Breast epithelium (tissue), 4 donors: Measurements from ENCODE around the gene TTC39A. TPM values are rescaled to one million over a fixed set of nuclear protein-coding genes. Genes with fewer than 3 reads are reported as not detected.
A peak's percentile ranks its signal among the peaks of the same experiment; 100 is the strongest.

ENCODE experiments used
- DNase-seq, 2 donors: peaks; one replicate each; pipeline ENCODE4 v3.0.0-alpha.2; 2019; ENCODE audit warnings: low spot score in 2 of 2
- H3K27ac ChIP-seq, 2 donors: fragments of 200-600 bp; sonication (generic) in 1 of 2; one replicate each; pipeline ENCODE4 v1.5.1; 2016 to 2019; ENCODE audit warnings: mild to moderate bottlenecking in 1 of 2
- H3K27me3 ChIP-seq, 2 donors: fragments of 200-600 bp; sonication (generic) in 1 of 2; one replicate each; pipeline versions ENCODE4 v1.5.1 to v1.6.0; 2017 to 2019; ENCODE audit warnings: control low read depth in 1 of 2, mild to moderate bottlenecking in 1 of 2
- H3K36me3 ChIP-seq: fragments of 200-600 bp; one replicate; pipeline ENCODE4 v1.5.1; 2019
- H3K4me1 ChIP-seq, 2 donors: fragments of 200-600 bp; sonication (generic); one replicate each; pipeline ENCODE4 v1.5.1; 2016 to 2019; ENCODE audit warnings: control low read depth in 1 of 2
- H3K4me3 ChIP-seq, 3 donors: fragments of 200-600 bp; sonication (generic); 1 replicate in 2 of 3; 2 replicates in 1 of 3; pipeline ENCODE4 v1.5.1; 2016 to 2019; ENCODE audit warnings: mild to moderate bottlenecking in 3 of 3, moderate library complexity in 2 of 3
- H3K9me3 ChIP-seq, 2 donors: fragments of 200-600 bp; sonication (generic) in 1 of 2; one replicate each; pipeline ENCODE4 v1.5.1; 2016 to 2019; ENCODE audit warnings: control low read depth in 1 of 2
- POLR2A ChIP-seq: fragments of 450-650 bp; IDR thresholded peaks from one replicate; pipeline ENCODE4 v1.6.1; 2016; ENCODE audit warnings: antibody characterized with exemption, mild to moderate bottlenecking, moderate library complexity
- POLR2AphosphoS5 ChIP-seq, 3 donors: sonication (generic); formaldehyde crosslinking; IDR thresholded peaks; one replicate each; pipeline ENCODE4 v1.6.1; 2017; ENCODE audit warnings: antibody characterized with exemption in 3 of 3
- intact Hi-C: fragments of 100-400 bp; cut with DNase I; formaldehyde crosslinking; loops from one replicate; pipeline ENCODE4 v1.15.1; 2023; ENCODE audit warnings: low total_unique reads
- total RNA-seq, 3 donors: library from RNA; depleted of rRNA; stranded (reverse); fragments of >200 nt; gene quantifications; one replicate each; pipeline ENCODE4 v1.1.0, GENCODE V29; 2016
- TF ChIP-seq, protein P1 (sequence below), 3 donors: fragments of 450-650 bp; IDR thresholded peaks; one replicate each; pipeline ENCODE4 v1.5.1; 2016 to 2017; ENCODE audit warnings: antibody characterized with exemption in 3 of 3, mild to moderate bottlenecking in 3 of 3, moderate library complexity in 3 of 3

TTC39A gene
- total RNA-seq, 3 donors from 2014 or later, result 0.96 to 111 (median 72.1) TPM

DNA sequence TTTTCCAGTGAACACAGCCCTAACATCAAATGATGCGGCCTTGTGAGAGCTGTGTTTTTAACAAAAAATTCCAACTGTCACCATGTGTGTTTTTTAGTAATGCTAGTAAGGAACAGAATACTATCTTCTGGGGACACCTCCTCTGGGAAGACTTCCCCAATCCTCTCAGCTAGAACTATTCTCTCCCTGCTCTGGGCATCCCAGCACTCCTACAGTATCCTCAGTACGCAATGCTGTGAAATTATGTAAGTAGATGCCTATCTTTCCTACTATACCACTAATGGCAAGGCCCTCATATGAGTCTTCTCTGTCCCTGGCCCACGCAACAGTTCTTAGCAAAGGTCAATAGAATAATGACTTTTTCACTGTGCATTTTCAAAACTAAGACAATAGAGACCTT lies 19.5 kb upstream of the TTC39A start:
- H3K36me3 ChIP-seq, result no peaks in the 10 kb centered on the region
- no peak overlapping the region for H3K27ac ChIP-seq
- intact Hi-C loops, result no loop called here
- no peak for TF ChIP-seq POLR2AphosphoS5 (IDR thresholded peaks at IDR 0.05)
- no peak for TF ChIP-seq POLR2A
- H3K9me3 ChIP-seq, result no peaks in the 10 kb centered on the region
- H3K4me3 ChIP-seq, result no peak overlapping the region
- no peak for DNase-seq
- peaks cover 0 to 7% of the 10 kb centered on the region in 2 donors for H3K27me3 ChIP-seq
- H3K4me1 ChIP-seq, result no peaks in the 10 kb centered on the region

DNA sequence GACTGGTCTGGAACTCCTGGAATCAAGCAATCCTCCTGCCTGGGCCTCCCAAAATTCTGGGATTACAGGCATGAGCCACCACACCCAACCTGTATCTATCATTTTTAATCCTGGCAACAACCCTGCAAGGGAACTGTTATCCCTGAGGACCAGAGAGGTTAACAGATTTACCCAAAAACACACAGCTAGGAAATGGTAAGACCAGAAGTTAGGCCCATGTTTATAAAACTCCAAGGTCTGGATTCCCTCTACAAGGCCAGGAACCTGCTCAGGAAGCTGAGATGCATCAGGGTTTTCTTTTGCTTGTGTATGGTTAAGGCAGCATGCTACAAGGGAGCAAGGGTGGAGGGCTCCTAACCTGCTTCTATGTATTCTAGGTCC lies 17.8 kb upstream of the TTC39A start:
- TF ChIP-seq POLR2AphosphoS5 (IDR thresholded peaks at IDR 0.05) (no peak), POLR2A (no peak)
- TF ChIP-seq, protein P1, sequence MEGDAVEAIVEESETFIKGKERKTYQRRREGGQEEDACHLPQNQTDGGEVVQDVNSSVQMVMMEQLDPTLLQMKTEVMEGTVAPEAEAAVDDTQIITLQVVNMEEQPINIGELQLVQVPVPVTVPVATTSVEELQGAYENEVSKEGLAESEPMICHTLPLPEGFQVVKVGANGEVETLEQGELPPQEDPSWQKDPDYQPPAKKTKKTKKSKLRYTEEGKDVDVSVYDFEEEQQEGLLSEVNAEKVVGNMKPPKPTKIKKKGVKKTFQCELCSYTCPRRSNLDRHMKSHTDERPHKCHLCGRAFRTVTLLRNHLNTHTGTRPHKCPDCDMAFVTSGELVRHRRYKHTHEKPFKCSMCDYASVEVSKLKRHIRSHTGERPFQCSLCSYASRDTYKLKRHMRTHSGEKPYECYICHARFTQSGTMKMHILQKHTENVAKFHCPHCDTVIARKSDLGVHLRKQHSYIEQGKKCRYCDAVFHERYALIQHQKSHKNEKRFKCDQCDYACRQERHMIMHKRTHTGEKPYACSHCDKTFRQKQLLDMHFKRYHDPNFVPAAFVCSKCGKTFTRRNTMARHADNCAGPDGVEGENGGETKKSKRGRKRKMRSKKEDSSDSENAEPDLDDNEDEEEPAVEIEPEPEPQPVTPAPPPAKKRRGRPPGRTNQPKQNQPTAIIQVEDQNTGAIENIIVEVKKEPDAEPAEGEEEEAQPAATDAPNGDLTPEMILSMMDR (IDR thresholded peaks at IDR 0.05), result no peak
- Histone ChIP-seq H3K27me3 (peaks cover 0 to 16% of the 10 kb centered on the region in 2 donors), H3K36me3 (no peaks in the 10 kb centered on the region), H3K27ac (no peak overlapping the region), H3K9me3 (no peaks in the 10 kb centered on the region), H3K4me1 (no peaks in the 10 kb centered on the region), H3K4me3 (no peak overlapping the region)
- intact Hi-C loops, result no loop called here
- DNase-seq, result no peak

- Histone ChIP-seq H3K36me3 (no peaks in the 10 kb centered on the region), H3K4me3 (no peak overlapping the region), H3K27ac (no peak overlapping the region), H3K4me1 (no peaks in the 10 kb centered on the region), H3K9me3 (no peaks in the 10 kb centered on the region), H3K27me3 (peaks cover 0 to 16% of the 10 kb centered on the region in 2 donors)
- intact Hi-C loops, result no loop called here
- no peak for DNase-seq
- TF ChIP-seq POLR2A (no peak), POLR2AphosphoS5 (IDR thresholded peaks at IDR 0.05) (no peak)
- TF ChIP-seq, protein P1 (IDR thresholded peaks at IDR 0.05), result no peak
Measured at GRCh38 chr1:51347398-51348146, 17.2 kb upstream of the TTC39A start.

DNA sequence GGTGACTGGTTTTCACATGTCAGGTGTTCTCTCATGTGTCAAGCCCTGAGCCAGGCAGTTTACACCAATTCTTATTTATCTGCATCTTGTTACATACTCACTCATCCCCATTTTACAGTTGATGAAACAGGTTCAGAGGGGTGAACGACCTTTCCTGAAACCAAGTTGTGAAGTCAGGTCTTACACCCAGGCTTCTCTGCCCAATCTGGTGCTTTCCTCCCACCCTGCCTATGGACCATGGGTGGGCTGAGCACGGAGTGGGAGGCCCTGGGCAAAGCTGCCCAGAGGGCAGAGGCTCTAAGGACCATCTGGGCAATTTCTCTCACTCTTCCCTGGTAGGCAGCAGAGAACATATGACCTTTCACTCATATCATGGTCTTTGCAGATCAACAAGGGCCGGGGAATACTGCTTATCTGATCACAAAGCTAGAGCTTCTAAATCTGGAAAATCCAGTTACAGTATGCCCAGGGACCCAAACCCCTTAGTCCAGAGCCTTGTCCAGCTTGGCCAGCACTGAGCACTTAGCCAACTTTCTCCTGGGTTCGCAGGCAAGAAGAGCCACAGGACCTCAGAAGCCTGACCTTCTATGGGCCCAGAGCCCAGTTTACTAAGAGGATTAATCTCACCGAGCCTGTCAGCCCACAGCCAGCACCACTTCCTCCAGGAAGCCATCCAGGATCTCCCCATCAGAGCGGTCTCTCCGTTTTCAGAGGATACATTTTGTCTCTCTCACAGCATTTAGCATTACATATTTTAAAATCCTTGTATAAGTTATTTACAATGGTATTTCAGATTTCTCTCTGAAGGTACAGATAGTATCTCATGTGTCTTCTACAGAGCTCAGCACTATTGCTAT lies 16.0 kb upstream of the TTC39A start:
- H3K27me3 ChIP-seq, result peaks cover 0 to 16% of the 10 kb centered on the region in 2 donors
- TF ChIP-seq POLR2A, result no peak
- TF ChIP-seq, protein P1 (IDR thresholded peaks at IDR 0.05), result no peak
- no peak for TF ChIP-seq POLR2AphosphoS5 (IDR thresholded peaks at IDR 0.05)
- no peak overlapping the region for H3K4me3 ChIP-seq
- peak overlapping the region in 1 of 2 donors; percentile 22 for H3K27ac ChIP-seq
- no peak for DNase-seq
- H3K4me1 ChIP-seq, result no peaks in the 10 kb centered on the region
- no peaks in the 10 kb centered on the region for H3K9me3 ChIP-seq
- intact Hi-C loops, result no loop called here
- no peaks in the 10 kb centered on the region for H3K36me3 ChIP-seq

GRCh38 chr1:51345300-51345687 lies 14.9 kb upstream of the TTC39A start:
- TF ChIP-seq, protein P1 (IDR thresholded peaks at IDR 0.05), result no peak
- TF ChIP-seq POLR2AphosphoS5 (IDR thresholded peaks at IDR 0.05) (no peak), POLR2A (no peak)
- Histone ChIP-seq H3K9me3 (no peaks in the 10 kb centered on the region), H3K27me3 (peaks cover 0 to 16% of the 10 kb centered on the region in 2 donors), H3K4me1 (no peaks in the 10 kb centered on the region), H3K27ac (no peak overlapping the region), H3K4me3 (peak overlapping the region in 2 of 3 donors; percentile 52 to 67), H3K36me3 (no peaks in the 10 kb centered on the region)
- DNase-seq, result no peak
- intact Hi-C loops, result no loop called here
